Stimulated activated CD8-positive, alpha-beta memory T cell treated with anti-CD3 and anti-CD28 coated beads, Interleukin-2, amount 100 ng/mL, for 1 hour (primary cell): ENCODE results near the gene KDM3B.

ENCODE experiments used
- DNase-seq, 2 donors: peaks; one replicate each; pipeline ENCODE4 v3.0.0-alpha.2; 2020; ENCODE audit warnings: low read depth in 2 of 2

Gene KDM3B

DNA sequence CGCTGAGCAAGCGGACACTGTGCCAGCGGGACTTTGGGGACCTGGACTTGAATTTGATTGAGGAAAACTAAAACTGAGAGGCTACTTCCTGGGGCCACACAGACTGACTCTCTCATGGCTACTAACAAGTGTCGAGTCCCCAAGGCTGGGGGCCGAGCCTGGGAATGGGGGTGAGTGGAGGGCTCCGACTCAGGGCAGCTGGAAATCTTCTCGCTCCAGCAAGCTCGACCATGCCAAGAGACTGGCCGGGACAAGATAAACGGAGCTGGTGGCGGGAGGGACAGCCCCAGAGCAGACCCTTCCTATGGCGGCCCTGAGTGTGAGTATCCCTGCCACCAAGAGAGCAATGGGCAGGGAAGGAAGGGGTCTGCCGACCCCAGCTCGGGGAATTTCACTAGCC lies 5.6 kb upstream of the KDM3B start:
- DNase-seq: no peak

DNA sequence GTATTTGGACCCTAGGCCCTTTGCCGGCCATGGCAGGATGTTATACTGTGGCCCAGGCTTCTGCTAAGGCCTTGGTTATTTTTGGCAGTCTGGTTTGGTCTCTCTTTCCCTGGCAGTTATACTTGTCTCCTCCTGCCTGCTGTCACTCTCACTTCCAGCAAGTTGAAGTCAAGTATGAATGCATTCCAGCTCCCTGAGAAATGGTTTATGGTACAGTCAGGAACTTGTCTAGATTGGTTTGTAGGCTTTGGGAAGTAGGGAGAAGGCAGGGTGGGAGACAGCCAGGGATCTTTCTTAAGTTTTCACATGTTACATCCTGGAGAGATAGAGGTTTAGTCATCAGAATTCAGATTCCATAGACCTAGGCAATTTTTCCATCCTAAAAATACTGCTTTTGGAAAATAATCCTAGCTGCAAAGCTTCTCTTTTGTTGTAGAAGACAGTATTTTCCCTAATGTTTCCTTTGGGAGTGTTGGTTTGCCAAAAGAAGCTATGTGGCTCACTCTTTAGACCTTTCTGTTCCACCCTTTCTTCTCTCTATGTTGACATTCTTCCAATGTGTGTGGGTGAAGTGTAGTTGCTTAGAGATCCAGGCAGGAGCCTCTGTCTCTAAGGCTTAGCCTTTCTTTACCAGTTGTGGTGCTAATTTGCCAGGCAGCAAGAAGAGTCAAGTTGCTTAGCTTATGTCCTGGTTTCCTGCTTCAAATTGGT lies 2.5 kb upstream of the KDM3B start:
- DNase-seq: no peak

DNA sequence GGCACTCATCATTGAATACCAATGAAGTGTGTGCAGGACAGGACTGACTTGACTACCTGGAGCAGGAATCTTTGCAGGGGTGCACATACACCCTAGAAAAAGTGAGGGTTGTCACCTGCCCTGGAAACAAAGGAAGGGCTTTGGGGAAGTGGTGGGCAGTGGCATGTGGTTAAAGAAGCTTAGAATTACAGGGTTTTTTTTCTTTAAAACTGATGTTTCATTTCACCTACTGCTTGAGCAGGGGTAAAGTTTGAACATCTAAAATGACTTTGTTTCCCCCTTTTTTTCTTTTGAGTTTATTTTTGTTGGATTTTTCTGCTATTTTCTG lies 2.0 kb upstream of the KDM3B start:
- no peak for DNase-seq

DNA sequence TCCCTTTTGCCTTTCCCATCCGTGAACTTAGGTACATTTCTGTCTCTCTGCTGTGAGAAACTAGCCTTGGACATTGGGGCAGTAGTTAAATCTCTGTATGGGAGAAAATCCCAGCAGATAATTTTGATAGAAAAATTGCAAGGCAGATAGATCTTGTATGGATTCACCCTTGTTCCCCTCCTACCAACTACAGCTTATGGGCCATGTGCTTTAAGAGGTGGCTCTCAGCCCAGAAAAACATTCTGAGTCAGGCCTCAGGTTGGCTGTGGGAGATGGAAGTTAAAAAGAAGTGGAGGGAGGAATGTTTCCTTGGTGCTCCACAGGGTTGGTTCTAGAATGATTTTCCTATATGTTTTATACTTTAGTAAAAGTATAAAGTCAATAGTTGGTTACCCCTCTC lies 1.4 kb upstream of the KDM3B start:
- DNase-seq: no peak

DNA sequence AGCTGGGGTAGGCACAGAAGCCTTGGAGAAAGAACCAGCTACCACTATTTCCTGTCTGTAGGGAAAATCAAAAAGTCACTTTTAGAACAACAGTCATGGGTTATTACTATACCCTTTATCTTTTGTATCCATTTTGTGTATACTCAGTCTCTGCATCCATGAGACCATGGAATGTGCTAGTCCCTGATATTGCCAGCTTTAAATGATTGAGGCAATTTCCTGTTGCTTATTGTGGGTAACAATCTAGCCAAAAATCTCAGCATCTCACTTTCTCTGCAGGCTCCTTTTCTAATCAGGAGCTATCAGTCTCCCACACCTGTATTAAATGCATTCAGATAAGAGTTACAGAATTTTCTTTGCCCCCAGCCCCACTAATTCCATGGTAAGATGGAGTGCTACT lies 968 bp upstream of the KDM3B start:
- DNase-seq: no peak

DNA sequence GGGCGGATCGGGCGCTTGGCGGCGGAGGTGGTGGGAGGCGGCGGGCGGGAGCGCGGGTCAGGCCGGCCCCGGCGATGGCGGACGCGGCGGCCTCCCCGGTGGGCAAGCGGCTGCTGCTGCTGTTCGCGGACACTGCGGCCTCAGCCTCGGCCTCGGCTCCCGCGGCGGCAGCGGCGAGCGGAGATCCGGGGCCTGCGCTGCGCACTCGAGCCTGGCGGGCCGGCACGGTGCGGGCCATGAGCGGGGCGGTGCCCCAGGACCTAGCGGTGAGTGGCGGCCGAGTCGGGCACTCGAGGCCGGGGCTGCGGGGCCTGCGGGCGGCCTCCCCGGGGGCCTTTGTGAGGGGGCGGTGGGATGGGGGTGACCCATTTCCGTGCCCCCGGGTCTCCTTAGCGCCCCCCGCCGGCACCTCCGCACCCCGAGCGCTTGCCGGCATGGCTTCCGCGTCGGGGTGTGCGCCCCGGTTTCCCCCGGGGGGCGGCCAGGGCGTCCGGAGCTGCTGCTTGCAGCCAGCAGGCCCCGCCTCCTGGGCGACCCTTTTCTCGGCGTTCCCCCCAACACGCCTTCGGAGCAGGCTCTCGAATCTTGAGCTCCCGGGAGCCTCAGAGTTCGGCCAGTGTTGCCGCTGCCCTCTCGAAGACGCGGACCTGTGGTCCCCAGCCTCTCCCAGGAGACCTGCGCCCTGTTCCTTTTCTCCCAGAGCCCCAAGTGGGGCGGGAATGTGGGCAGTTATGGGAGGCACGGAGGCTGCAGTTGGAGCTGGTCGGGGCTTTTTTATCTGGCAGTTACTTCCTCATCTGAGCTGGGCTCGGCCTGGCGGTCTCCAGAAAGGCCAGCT lies 456 bp downstream of the KDM3B start:
- peak; percentile 46 to 61 for DNase-seq

DNA sequence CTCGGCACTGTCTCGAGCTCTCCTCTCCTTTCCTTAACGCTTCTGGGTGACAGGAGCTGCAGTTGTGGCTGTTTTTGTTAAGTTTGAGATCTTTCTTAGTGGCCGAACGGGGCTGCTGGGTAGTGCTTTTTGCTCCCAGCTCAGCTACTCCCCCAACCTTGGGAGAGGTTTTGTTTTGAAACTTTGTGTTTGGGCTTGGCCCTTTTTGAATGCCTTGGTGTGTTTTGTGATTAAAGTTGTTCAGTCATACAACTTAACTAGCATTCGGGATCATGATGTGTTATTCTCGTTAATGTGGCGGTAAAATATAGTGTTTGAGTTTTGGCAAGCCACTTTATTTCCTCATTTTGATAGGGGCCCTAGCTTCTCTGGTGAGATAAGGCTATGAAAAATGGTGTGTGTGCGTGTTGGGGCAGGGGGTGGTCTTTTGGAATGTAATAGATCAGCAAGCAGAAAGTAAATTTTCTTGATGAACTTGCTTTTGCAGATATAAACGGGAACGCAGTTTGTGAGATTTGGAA lies 1.1 kb downstream of the KDM3B start:
- no peak for DNase-seq

DNA sequence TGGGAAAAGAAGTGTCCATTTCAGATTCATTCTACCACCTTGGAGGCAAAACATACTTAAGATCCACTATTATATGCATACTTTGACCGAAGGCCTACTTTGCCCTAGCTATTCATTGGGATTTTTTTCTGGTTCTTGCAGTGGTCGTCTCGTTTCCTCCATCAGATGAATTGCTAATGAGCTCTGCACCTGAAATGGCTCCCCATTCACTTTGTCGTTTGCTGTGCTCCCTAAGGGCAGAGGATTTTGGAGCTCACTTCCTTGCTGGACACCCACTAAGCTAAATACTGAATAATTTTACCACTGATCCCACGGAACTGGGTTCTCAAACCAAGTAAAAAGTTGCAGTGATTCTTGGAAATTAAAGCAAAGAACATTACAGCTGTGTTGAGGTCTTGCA lies 1.9 kb downstream of the KDM3B start:
- no peak for DNase-seq

DNA sequence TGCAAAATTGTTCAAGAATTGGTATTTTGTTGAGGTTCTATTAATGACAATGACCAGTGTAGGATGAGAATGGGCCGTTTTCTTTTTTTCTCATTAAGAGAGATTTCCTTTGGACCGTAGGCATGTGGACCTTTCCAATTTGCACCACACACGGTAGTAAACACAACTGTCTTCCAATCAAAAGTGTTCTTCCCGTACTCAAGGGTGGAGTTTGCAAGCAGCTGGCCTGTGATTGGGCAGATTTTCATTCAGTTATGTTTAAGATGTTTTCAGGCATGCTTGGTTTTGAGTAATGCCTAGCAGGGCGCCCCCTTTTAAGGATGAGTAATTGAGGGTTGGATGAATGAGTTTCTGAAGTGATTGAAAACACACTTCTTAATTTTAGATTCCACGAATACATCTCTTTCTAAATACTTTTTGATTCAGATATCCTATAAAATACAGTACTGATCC lies 2.5 kb downstream of the KDM3B start:
- no peak for DNase-seq

DNA sequence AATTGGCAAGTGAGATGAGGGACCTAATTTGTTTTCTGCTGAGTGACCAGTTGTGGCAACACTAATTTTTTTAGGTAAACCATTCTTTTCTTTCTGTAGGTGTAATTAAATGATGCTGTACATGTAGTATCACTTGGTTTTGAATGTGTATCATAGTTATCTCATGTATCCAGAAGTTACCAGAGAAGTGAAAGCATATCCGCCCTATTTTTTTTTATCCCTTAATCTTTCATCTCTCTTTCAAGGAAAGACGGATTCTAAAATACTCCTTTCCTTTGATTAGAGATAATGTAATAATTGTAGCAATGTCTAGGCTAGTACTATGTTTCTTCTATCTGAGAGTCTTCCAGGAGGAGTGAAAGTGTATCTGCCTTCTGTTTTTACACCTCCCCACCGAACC lies 7.1 kb downstream of the KDM3B start:
- DNase-seq: no peak

DNA sequence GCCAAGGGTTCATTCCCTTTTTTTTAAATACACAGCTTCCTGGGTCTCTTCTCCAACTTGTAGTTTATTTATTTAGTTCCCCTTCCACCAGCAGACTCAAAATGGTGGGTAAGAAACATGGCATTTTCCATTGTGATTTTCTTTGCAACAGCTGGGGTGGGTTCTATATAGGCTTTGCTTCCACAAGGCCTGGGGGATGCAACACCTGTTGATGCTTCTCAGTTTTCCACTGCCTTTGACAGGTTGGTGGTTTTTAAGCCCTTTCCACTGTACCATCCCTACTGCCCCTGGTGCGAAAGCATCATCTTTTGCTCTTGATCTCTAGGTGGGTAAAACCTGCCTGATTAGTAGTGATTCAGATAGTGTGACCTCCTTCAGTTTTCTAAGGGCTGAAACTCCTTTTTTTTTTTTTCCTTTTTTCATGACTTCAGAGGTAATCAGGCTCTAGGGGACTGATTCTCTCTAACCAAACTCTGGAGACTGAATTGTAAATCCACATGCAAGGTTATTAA lies 8.5 kb downstream of the KDM3B start:
- DNase-seq: no peak

DNA sequence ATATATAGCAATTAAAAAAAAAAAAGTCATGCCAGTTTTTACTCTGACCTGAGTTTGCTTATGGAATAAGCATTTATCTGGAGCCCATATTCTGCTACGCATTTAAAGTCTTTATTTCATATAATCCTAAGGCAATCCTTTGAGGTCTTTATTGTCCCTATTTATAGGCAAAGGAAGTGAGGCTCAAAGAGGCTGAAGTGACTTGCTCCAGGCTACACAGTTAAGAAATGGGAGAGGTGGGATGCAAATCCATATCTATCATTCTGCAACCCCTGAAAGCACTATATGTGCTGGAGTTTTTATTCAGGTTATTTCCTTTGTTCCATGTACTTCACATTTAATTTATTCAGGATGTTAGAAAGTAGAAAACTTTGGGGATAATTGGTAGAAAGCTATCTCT lies 12.1 kb downstream of the KDM3B start:
- DNase-seq: no peak

DNA sequence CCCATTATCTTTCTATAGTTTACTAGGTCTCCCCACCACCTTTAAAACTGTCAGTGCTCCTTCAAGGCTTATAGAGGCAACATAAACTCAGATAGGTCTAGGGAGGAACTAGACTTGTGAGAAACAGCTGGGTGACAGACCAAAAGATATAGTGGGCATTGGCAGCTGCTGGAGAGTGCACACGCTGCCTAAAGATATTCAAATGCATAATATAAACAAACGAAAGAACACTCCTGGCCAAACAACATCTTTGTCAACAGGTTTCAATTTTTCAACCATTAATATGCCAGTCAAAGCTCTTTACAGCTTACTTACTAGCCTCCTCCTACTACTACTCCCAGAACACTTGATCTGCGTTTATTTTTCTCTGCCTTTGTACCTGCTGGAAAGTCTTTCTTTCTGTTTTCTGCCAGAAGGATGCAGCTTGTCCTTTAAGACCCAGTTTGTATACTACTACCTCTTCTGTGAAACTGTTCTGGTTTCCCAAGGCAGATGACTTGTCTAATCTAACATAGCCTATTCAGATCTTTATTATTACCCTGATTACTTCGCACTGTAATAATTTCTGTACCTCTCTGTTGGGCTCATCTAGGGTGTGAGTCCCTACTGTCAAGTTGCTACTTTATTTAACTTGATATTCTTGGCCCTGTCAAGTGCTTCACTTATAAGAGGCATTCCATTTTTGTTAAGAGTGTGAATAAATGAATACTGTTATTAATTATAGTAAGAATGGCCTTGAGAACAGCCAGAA lies 14.3 kb downstream of the KDM3B start:
- DNase-seq: no peak

DNA sequence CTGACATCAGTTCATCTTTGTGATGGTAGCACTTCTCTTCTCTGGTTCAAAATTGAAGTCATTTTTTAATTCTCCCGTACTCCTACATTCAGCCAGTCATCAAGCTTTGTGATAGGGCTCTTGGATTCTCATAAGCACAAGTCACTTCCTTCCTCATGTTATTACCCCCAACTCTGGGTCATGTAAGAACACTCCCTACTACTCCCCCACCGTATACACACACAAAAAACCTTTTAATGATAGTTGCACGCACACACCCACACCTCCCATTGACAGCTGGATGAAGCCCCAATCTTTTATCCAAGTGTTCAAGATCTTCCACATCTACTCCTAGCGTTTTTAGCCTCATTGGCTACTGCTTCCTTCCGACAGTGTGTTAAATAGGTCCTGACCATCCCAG lies 16.8 kb downstream of the KDM3B start:
- no peak for DNase-seq

DNA sequence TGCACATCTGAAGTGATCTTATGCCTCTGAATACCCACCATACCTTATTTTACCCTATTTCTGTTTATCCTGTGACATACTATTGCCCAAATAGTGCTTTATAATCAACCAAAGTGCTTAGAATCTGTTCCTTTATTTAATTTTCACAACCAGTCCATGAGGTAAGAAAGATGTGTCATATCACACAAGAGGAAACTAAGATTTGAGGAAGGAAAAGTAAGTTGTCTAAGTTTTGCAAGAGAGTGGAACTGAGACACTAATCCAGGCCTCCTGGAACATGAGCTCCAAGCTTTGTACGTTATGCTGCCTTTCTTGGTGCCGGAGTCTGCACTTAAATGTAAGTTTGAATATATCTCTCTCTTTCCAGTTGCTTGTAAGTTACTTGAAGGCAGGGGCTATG lies 17.2 kb downstream of the KDM3B start:
- no peak for DNase-seq

DNA sequence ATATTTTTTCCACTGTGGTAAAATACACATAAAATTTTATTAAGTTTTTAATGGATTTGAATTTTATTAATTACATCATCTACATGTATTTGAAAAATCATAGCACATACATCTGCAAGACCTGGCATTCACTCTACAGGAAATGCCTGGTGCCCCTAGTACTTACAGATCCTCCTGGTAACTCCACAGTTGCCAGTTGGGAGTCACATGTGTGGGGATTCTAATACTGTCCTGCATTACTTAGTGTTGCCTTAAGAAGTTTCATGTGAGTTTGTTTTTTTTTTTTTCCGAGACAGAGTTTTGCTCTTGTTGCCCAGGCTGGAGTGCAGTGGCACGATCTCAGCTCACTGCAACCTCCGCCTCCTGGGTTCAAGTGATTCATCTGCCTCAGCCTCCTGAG lies 18.1 kb downstream of the KDM3B start:
- DNase-seq: no peak

DNA sequence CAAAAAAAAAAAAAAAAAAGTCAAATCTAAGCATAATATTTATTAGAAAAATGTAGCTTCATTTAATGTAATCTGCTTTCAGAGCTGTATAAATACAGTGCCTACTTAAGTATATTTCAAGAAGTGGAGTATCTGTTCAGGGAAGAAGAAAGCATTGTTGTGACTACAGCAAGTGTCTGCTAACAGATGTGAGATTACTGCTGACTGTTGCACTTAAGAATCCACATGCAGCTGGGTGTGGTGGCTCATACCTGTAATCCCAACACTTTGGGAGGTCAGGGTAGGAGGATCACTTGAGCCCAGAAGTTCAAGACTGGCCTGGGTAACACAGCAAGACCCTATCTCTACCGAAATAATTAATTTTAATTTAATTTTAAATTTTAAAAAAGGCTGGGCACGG lies 19.0 kb downstream of the KDM3B start:
- no peak for DNase-seq

DNA sequence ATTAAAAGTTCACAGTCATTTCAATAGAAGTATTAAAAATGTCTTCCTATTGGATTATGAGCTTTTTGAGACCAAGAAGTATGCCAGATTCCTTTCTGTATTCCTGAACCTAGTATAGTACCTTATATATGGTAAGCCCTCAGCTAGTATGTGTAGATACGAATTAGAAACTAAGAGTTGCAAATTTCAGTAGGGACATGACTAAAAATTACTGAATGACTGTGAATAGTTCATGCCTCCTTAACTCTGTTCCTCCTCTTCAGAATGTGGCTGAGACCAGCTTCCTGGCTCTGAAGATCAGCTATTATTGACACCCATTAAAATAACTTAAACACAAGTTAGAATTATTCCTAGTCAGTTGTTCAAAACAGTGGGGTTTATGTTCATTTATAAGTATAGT lies 19.7 kb downstream of the KDM3B start:
- DNase-seq: no peak

DNA sequence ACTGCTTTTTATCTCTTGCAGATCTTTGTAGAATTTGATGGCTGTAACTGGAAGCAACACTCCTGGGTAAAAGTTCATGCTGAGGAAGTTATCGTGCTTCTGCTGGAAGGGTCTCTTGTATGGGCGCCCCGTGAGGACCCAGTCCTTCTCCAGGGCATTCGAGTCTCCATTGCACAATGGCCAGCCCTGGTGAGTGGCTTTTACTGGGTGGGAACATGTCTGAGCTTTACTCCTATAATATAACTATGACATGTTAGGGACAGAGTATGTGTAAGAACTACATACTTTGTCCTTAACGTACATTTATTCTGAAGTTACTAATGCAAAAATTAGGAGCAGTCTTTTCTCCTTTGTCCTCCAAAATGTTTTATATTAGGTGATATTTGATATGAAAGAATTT lies 20.2 kb downstream of the KDM3B start:
- no peak for DNase-seq

DNA sequence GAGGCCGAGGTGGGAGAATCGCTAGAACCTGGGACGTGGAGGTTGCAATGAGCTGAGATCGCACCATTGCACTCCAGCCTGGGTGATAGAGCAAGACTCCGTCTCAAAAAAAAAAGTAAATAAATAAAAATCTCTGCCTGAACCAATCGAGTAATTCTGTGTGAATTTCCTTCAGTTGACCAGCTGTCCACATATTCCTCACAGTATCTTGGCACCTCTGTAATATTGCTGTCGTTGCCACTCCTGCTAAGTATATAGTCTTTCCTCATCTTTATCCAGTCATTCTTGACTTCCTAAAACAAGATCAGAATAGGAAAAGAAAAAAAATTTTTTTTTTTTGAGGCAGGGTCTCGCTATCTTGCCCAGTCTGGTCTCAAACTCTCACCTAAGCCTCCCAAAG lies 29.9 kb downstream of the KDM3B start:
- no peak for DNase-seq

DNA sequence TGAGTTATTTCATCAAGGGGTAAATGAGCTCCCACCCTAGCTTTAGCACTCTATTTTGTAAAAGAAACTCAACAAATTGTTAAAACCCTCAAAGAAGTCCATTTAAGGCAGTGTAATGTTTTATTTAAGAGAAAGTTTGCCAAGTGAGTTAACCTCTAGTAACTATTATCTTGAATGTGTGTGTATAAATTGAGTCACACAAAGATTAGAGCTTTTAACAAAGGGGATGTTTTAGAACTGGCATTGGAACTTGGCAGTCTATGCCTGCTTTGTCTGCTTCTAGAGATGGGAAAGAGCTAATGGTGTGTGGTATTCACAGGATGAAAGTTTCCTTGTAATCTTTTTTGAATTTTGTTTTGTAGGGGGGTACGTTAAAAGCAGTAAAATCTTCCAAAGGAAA lies 33.2 kb downstream of the KDM3B start:
- no peak for DNase-seq

DNA sequence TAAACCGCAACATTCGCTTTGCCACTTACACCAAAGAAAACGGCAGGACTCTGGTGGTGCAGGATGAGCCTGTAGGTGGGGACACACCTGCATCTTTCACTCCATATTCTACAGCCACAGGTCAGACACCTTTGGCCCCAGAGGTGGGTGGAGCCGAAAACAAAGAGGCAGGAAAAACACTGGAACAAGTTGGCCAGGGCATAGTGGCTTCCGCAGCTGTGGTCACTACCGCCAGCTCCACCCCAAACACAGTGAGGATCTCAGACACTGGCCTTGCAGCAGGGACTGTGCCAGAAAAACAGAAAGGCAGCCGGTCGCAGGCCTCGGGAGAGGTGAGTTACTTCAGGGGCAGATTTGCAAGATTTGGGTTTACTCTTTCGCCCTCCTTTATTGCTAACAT lies 33.8 kb downstream of the KDM3B start:
- no peak for DNase-seq
